Measurements from ENCODE around the gene GRIK4.

The GRIK4 gene

GRCh38 chr11:120918257-120918656 is 406.7 kb downstream of the GRIK4 start:
- Histone ChIP-seq H3K9me3 (replicated peaks in 1 of 11) (no peaks in the 10 kb centered on the region), H3K36me3 (no peaks in the 10 kb centered on the region), H3K4me3 (no peak overlapping the region), H3K4me1 (no peaks in the 10 kb centered on the region), H4K20me1 (no peaks in the 10 kb centered on the region), H3K27me3 (no peaks in the 10 kb centered on the region), H3K9ac (no peak overlapping the region), H3K27ac (no peak overlapping the region), H3K4me2 (no peak overlapping the region)
- TF ChIP-seq Cebpa-rat (IDR thresholded peaks at IDR 0.05) = no peak

- no peak for TF ChIP-seq Cebpa-rat (IDR thresholded peaks at IDR 0.05)
- H4K20me1 ChIP-seq = no peaks in the 10 kb centered on the region
Measured at GRCh38 chr11:120919045-120919444, 407.5 kb downstream of the GRIK4 start.

GRCh38 chr11:120919566-120919965 is 408.0 kb downstream of the GRIK4 start:
- Histone ChIP-seq H3K27me3 (no peaks in the 10 kb centered on the region), H4K20me1 (no peaks in the 10 kb centered on the region), H3K36me3 (no peaks in the 10 kb centered on the region), H3K4me2 (no peak overlapping the region), H3K9me3 (replicated peaks in 1 of 11) (no peaks in the 10 kb centered on the region), H3K27ac (no peak overlapping the region), H3K4me3 (no peak overlapping the region), H3K4me1 (peaks cover 0 to 12% (median 9%) of the 10 kb centered on the region in 10 experiments; a peak in 14 of 20 replicates), H3K9ac (no peak overlapping the region)
- no peak for TF ChIP-seq Cebpa-rat (IDR thresholded peaks at IDR 0.05)

More at GRCh38 chr11:120919045-120919444, 407.5 kb downstream of the GRIK4 start:
- Histone ChIP-seq H3K9ac (no peak overlapping the region), H3K4me2 (no peak overlapping the region), H3K4me3 (no peak overlapping the region), H3K4me1 (peaks cover 0 to 8% (median 6%) of the 10 kb centered on the region in 10 experiments; a peak in 14 of 20 replicates), H3K9me3 (replicated peaks in 1 of 11) (no peaks in the 10 kb centered on the region), H3K27ac (no peak overlapping the region), H3K27me3 (no peaks in the 10 kb centered on the region), H3K36me3 (no peaks in the 10 kb centered on the region)

- Histone ChIP-seq H4K20me1 (no peaks in the 10 kb centered on the region), H3K27me3 (no peaks in the 10 kb centered on the region)
- no peak for TF ChIP-seq Cebpa-rat (IDR thresholded peaks at IDR 0.05)
Measured at GRCh38 chr11:120923866-120924508, 412.4 kb downstream of the GRIK4 start.

GRCh38 chr11:120925944-120926343 is 414.4 kb downstream of the GRIK4 start:
- no peak overlapping the region for H3K4me3 ChIP-seq
- H3K4me1 ChIP-seq = peaks cover 0 to 12% (median 9%) of the 10 kb centered on the region in 10 experiments; a peak in 14 of 20 replicates
- H4K20me1 ChIP-seq = no peaks in the 10 kb centered on the region; a peak in 2 of 22 replicates
- H3K36me3 ChIP-seq = no peaks in the 10 kb centered on the region
- no peaks in the 10 kb centered on the region for H3K9me3 ChIP-seq (replicated peaks in 1 of 11)
- no peak for TF ChIP-seq Cebpa-rat (IDR thresholded peaks at IDR 0.05)
- no peak overlapping the region for H3K27ac ChIP-seq
- no peak overlapping the region for H3K4me2 ChIP-seq
- H3K27me3 ChIP-seq = no peaks in the 10 kb centered on the region
- H3K9ac ChIP-seq = no peak overlapping the region

More at GRCh38 chr11:120923866-120924508, 412.4 kb downstream of the GRIK4 start:
- no peak overlapping the region for H3K4me3 ChIP-seq
- H3K9me3 ChIP-seq (replicated peaks in 1 of 11) = no peaks in the 10 kb centered on the region
- H3K9ac ChIP-seq = no peak overlapping the region
- H3K4me1 ChIP-seq = peaks cover 0 to 12% (median 9%) of the 10 kb centered on the region in 10 experiments; a peak in 14 of 20 replicates
- no peaks in the 10 kb centered on the region for H3K36me3 ChIP-seq
- peak overlapping the region in 8 of 11 experiments; percentile 28 to 63 (median 52); a peak in 15 of 22 replicates for H3K4me2 ChIP-seq
- no peak overlapping the region for H3K27ac ChIP-seq

- Histone ChIP-seq H3K4me3 (no peak overlapping the region), H3K9ac (no peak overlapping the region), H3K4me2 (no peak overlapping the region), H3K27ac (no peak overlapping the region), H3K27me3 (no peaks in the 10 kb centered on the region), H4K20me1 (no peaks in the 10 kb centered on the region; a peak in 2 of 22 replicates), H3K36me3 (no peaks in the 10 kb centered on the region), H3K4me1 (peaks cover 0 to 9% (median 8%) of the 10 kb centered on the region in 10 experiments; a peak in 14 of 20 replicates), H3K9me3 (replicated peaks in 1 of 11) (no peaks in the 10 kb centered on the region)
- TF ChIP-seq Cebpa-rat (IDR thresholded peaks at IDR 0.05) = no peak
Measured at GRCh38 chr11:120928627-120929026, 417.1 kb downstream of the GRIK4 start.

- TF ChIP-seq Cebpa-rat (IDR thresholded peaks at IDR 0.05) = no peak
Measured at GRCh38 chr11:120929090-120929489, 417.5 kb downstream of the GRIK4 start.

GRCh38 chr11:120929664-120930154 is 418.2 kb downstream of the GRIK4 start:
- Histone ChIP-seq H3K4me1 (no peaks in the 10 kb centered on the region), H3K4me3 (no peak overlapping the region), H3K4me2 (no peak overlapping the region), H4K20me1 (no peaks in the 10 kb centered on the region; a peak in 2 of 22 replicates), H3K9me3 (replicated peaks in 1 of 11) (no peaks in the 10 kb centered on the region), H3K27me3 (no peaks in the 10 kb centered on the region; a peak in 1 of 22 replicates), H3K9ac (no peak overlapping the region), H3K27ac (no peak overlapping the region), H3K36me3 (no peaks in the 10 kb centered on the region)
- TF ChIP-seq Cebpa-rat (IDR thresholded peaks at IDR 0.05) = no peak

More at GRCh38 chr11:120929090-120929489, 417.5 kb downstream of the GRIK4 start:
- Histone ChIP-seq H3K36me3 (no peaks in the 10 kb centered on the region), H3K9me3 (replicated peaks in 1 of 11) (no peaks in the 10 kb centered on the region), H3K27me3 (no peaks in the 10 kb centered on the region), H3K9ac (no peak overlapping the region), H3K27ac (no peak overlapping the region), H4K20me1 (no peaks in the 10 kb centered on the region; a peak in 2 of 22 replicates), H3K4me1 (peaks cover 0 to 4% (median 3%) of the 10 kb centered on the region in 10 experiments; a peak in 14 of 20 replicates), H3K4me2 (no peak overlapping the region), H3K4me3 (no peak overlapping the region)

GRCh38 chr11:120931057-120931779 is 419.7 kb downstream of the GRIK4 start:
- no peak for TF ChIP-seq Cebpa-rat (IDR thresholded peaks at IDR 0.05)
- Histone ChIP-seq H3K9me3 (replicated peaks in 1 of 11) (no peaks in the 10 kb centered on the region), H4K20me1 (no peaks in the 10 kb centered on the region; a peak in 2 of 22 replicates), H3K4me3 (no peak overlapping the region), H3K27me3 (no peaks in the 10 kb centered on the region; a peak in 1 of 22 replicates), H3K27ac (no peak overlapping the region), H3K36me3 (no peaks in the 10 kb centered on the region), H3K4me2 (no peak overlapping the region), H3K9ac (no peak overlapping the region), H3K4me1 (no peaks in the 10 kb centered on the region)
